OCI-LY1 (cell line): ENCODE data around the gene CBFA2T3.

ENCODE experiments used
- H2AFZ ChIP-seq: fragments of 200-600 bp; sonication (generic), shearing (Covaris generic); 2 replicates; pipeline ENCODE4 v1.6.0; 2014; ENCODE audit warnings: antibody characterized with exemption, mild to moderate bottlenecking, low read length
- H3F3A ChIP-seq: fragments of 200-600 bp; sonication (generic), shearing (Covaris generic); 2 replicates; pipeline ENCODE4 v1.6.0; 2014; ENCODE audit warnings: mild to moderate bottlenecking, antibody characterized with exemption, low read length, moderate library complexity; ENCODE audit not compliant: insufficient read depth
- H3K27ac ChIP-seq: fragments of 200-600 bp; sonication (generic); 2 replicates; pipeline ENCODE4 v1.5.1; 2014; ENCODE audit warnings: low read length, mixed run types, mild to moderate bottlenecking, low read depth; ENCODE audit not compliant: poor library complexity, severe bottlenecking
- H3K27me3 ChIP-seq: fragments of 200-600 bp; sonication (generic); 2 replicates; pipeline ENCODE4 v1.6.0; 2014; ENCODE audit warnings: antibody characterized with exemption, mild to moderate bottlenecking, low read length, moderate library complexity; ENCODE audit not compliant: insufficient read depth
- H3K36me3 ChIP-seq: fragments of 200-600 bp; sonication (generic); 2 replicates; pipeline ENCODE4 v1.6.1; 2014; ENCODE audit warnings: mild to moderate bottlenecking, antibody characterized with exemption, low read length, moderate library complexity, mixed read lengths; ENCODE audit not compliant: insufficient read depth
- H3K4me1 ChIP-seq: fragments of 200-600 bp; sonication (generic); 2 replicates; pipeline ENCODE4 v1.5.1; 2014; ENCODE audit warnings: mild to moderate bottlenecking, low read length, moderate library complexity; ENCODE audit not compliant: insufficient read depth, severe bottlenecking
- H3K4me2 ChIP-seq: fragments of 200-600 bp; sonication (generic), shearing (Covaris generic); 2 replicates; pipeline ENCODE4 v1.6.1; 2014; ENCODE audit warnings: low read length
- H3K4me3 ChIP-seq: fragments of 200-600 bp; sonication (generic); 2 replicates; pipeline ENCODE4 v1.5.1; 2014; ENCODE audit warnings: low read length, low read depth, mild to moderate bottlenecking, mixed read lengths; ENCODE audit not compliant: poor library complexity, severe bottlenecking
- H3K79me2 ChIP-seq: fragments of 200-600 bp; shearing (Covaris generic); 2 replicates; pipeline ENCODE4 v1.6.1; 2016; ENCODE audit warnings: mixed run types, low read length, mixed read lengths; ENCODE audit not compliant: insufficient read depth
- H3K9ac ChIP-seq: fragments of 200-600 bp; sonication (generic), shearing (Covaris generic); 2 replicates; pipeline ENCODE4 v1.6.1; 2014; ENCODE audit warnings: mild to moderate bottlenecking, low read length, mixed read lengths
- H3K9me2 ChIP-seq: fragments of 200-600 bp; sonication (generic), shearing (Covaris generic); 2 replicates; pipeline ENCODE4 v1.6.1; 2014; ENCODE audit warnings: low read depth, mild to moderate bottlenecking, low read length, mixed read lengths
- H3K9me3 ChIP-seq: fragments of 200-600 bp; shearing (Covaris generic); 2 replicates; pipeline ENCODE4 v1.6.1; 2014; ENCODE audit warnings: low read length, mixed read lengths
- H4K20me1 ChIP-seq: fragments of 200-600 bp; sonication (generic), shearing (Covaris generic); 2 replicates; pipeline ENCODE4 v1.6.0; 2016; ENCODE audit warnings: mild to moderate bottlenecking, low read length; ENCODE audit not compliant: insufficient read depth
- EZH2 ChIP-seq: fragments of 200-600 bp; sonication (generic), shearing (Covaris generic); IDR thresholded peaks from 2 replicates; pipeline ENCODE4 v1.8.0; 2017; ENCODE audit warnings: borderline replicate concordance, mixed run types, mild to moderate bottlenecking, antibody characterized with exemption, low read length, moderate library complexity, mixed read lengths
- TF ChIP-seq, protein P1 (sequence below): fragments of 200-600 bp; sonication (generic), shearing (Covaris generic); IDR thresholded peaks from 2 replicates; pipeline ENCODE4 v1.5.1; 2017; ENCODE audit warnings: mild to moderate bottlenecking, antibody characterized with exemption, low read length, moderate library complexity, mixed read lengths

Gene CBFA2T3

DNA sequence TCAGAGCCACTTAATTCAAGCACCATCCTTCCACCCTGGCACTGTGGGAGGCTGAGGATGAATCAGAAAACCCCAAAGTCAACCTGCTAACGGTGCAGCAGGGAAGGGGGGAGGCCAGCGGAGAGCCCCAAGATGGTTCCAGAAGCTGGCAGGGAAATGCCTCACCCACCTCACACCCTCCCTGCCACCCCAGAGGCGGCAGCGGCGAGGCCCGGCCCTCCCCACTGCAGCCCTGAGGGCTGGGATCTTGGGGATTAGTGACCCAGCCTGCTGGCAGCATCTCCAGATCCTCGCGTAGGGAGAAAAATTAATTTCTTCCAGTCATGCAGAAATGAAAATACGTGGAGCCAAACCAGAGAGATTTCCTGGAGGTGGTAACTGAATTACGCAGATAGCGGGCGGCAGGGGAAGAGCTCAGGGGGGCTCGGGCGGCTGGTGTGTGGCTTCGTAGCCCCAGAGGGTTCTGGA, 38.2 kb downstream of the CBFA2T3 start:
- Histone ChIP-seq H2AFZ (no peak overlapping the region), H3K27me3 (peaks cover 7% of the 10 kb centered on the region; the same call in 1 of the 2 replicates), H3K9me3 (no peaks in the 10 kb centered on the region), H3K9me2 (no peaks in the 10 kb centered on the region), H3F3A (no peaks in the 10 kb centered on the region), H3K36me3 (peaks cover 12% of the 10 kb centered on the region), H3K4me3 (peak overlapping the region; percentile 65), H3K4me2 (peak overlapping the region; percentile 65; the same call in 1 of the 2 replicates), H3K79me2 (no peaks in the 10 kb centered on the region), H3K9ac (no peak overlapping the region), H4K20me1 (no peaks in the 10 kb centered on the region), H3K27ac (no peak overlapping the region), H3K4me1 (peaks cover 50% of the 10 kb centered on the region)
- TF ChIP-seq, protein P1, sequence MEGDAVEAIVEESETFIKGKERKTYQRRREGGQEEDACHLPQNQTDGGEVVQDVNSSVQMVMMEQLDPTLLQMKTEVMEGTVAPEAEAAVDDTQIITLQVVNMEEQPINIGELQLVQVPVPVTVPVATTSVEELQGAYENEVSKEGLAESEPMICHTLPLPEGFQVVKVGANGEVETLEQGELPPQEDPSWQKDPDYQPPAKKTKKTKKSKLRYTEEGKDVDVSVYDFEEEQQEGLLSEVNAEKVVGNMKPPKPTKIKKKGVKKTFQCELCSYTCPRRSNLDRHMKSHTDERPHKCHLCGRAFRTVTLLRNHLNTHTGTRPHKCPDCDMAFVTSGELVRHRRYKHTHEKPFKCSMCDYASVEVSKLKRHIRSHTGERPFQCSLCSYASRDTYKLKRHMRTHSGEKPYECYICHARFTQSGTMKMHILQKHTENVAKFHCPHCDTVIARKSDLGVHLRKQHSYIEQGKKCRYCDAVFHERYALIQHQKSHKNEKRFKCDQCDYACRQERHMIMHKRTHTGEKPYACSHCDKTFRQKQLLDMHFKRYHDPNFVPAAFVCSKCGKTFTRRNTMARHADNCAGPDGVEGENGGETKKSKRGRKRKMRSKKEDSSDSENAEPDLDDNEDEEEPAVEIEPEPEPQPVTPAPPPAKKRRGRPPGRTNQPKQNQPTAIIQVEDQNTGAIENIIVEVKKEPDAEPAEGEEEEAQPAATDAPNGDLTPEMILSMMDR = no peak
- TF ChIP-seq EZH2 = no peak

DNA sequence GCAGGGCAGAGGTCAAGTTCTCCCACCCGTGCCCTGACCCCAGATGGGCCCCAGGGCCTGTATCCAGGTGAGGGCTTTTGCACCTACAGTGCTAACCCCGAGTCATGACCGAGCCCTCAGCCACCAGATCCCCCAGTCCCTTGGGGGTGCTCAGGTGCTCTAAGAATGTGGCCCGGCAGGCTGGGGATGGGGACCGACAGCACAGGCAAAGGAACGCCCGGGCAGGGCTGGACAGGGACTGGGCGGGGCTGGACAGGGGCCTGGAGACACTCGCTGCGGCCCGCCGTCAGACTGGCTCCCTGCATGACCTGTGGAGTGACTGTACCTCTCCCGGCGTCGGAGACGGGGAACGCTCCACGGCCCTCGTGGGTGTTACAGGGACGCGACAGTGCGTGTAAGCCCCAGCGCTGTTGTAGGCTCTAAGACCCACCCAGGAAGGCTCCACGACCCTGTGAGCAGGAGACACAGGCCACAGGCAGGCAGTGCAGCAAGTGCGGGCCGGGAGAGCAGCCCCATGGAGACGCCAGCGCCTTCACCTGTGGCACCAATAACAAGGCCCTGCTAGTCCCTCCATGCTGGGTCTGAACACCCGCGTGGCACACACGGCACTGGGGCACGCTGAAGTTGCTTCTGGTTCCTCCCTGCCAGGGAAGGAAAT, 38.8 kb downstream of the CBFA2T3 start:
- no peaks in the 10 kb centered on the region for H3K79me2 ChIP-seq
- peaks cover 7% of the 10 kb centered on the region; the same call in 1 of the 2 replicates for H3K27me3 ChIP-seq
- TF ChIP-seq, protein P1 = no peak
- no peak for TF ChIP-seq EZH2
- peak overlapping the region; percentile 65; the same call in 1 of the 2 replicates for H3K4me2 ChIP-seq
- peaks cover 12% of the 10 kb centered on the region for H3K36me3 ChIP-seq
- no peaks in the 10 kb centered on the region for H3K9me2 ChIP-seq
- H3F3A ChIP-seq = no peaks in the 10 kb centered on the region
- no peak overlapping the region for H3K27ac ChIP-seq
- H3K4me1 ChIP-seq = peaks cover 44% of the 10 kb centered on the region
- H3K9ac ChIP-seq = no peak overlapping the region
- no peaks in the 10 kb centered on the region for H3K9me3 ChIP-seq
- no peak overlapping the region for H2AFZ ChIP-seq
- no peak overlapping the region for H3K4me3 ChIP-seq
- no peaks in the 10 kb centered on the region for H4K20me1 ChIP-seq

DNA sequence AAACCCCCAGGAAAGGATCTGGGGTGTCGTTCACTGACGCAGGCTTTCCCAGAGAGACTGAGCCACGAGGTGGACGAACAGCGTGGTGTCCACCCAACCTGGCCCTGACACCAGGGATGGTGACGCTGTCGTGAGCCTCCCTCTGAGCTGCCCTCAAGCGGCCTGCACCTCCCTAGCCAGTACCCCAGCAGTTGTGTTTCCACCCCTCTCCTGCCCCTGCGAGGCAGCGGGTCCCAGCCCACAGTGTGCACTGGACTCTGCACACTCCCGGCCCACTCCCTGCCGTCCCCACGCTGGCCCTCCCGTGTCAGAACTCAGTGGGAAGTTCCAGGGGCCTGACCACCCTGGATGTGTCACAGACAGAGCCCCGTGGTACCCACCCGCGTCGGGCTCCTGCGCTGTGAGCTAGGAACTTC, 39.8 kb downstream of the CBFA2T3 start:
- H3K9ac ChIP-seq = no peak overlapping the region
- H3K4me2 ChIP-seq = no peak overlapping the region; the same call in 1 of the 2 replicates
- H3K4me1 ChIP-seq = peaks cover 34% of the 10 kb centered on the region
- H3K4me3 ChIP-seq = no peak overlapping the region
- no peaks in the 10 kb centered on the region for H4K20me1 ChIP-seq
- H2AFZ ChIP-seq = no peak overlapping the region
- peaks cover 7% of the 10 kb centered on the region; the same call in 1 of the 2 replicates for H3K27me3 ChIP-seq
- H3F3A ChIP-seq = no peaks in the 10 kb centered on the region
- H3K9me3 ChIP-seq = no peaks in the 10 kb centered on the region
- H3K36me3 ChIP-seq = peaks cover 12% of the 10 kb centered on the region
- H3K9me2 ChIP-seq = no peaks in the 10 kb centered on the region
- no peaks in the 10 kb centered on the region for H3K79me2 ChIP-seq
- no peak overlapping the region for H3K27ac ChIP-seq
- TF ChIP-seq, protein P1 = no peak
- TF ChIP-seq EZH2 = no peak
